GM21717 (cell line): Measurements from ENCODE around the gene NACAD.
"Not testable (repeated sequence)": the region's sequence is repeated elsewhere in the genome, so short reads cannot be mapped to it uniquely, and the experiment has no call there.

Source experiments
- ATAC-seq: cut with Tn5 transposase; IDR thresholded peaks from one replicate; pipeline ENCODE4 v1.9.1; 2021; ENCODE audit warnings: mild to moderate bottlenecking, moderate library complexity; ENCODE audit not compliant: unreplicated experiment

NACAD gene

GRCh38 chr7:45114926-45115325 is 26.2 kb upstream of the NACAD start:
- no peak for ATAC-seq

- not testable (repeated sequence) for ATAC-seq
Observed at GRCh38 chr7:45114257-45114656, 25.5 kb upstream of the NACAD start.

- ATAC-seq: no peak
Observed at GRCh38 chr7:45112648-45113047, 23.9 kb upstream of the NACAD start.

- peak; percentile 88 for ATAC-seq
Observed at GRCh38 chr7:45111298-45112223, 22.8 kb upstream of the NACAD start, which contains the start of gene TBRG4. TBRG4 (minus strand) TSS chr7:45111697; CDS start chr7:45109237, 2,460 bp downstream.

- no peak for ATAC-seq
Observed at GRCh38 chr7:45108863-45109262, 20.1 kb upstream of the NACAD start.

- no peak for ATAC-seq
Observed at GRCh38 chr7:45107356-45107755, 18.6 kb upstream of the NACAD start.

- no peak for ATAC-seq
Observed at GRCh38 chr7:45106820-45107219, 18.1 kb upstream of the NACAD start.

GRCh38 chr7:45105588-45106188 is 16.9 kb upstream of the NACAD start:
- no peak for ATAC-seq

GRCh38 chr7:45104844-45105587 is 16.2 kb upstream of the NACAD start:
- ATAC-seq: no peak

GRCh38 chr7:45103958-45104843 is 15.4 kb upstream of the NACAD start:
- no peak for ATAC-seq

GRCh38 chr7:45102785-45103712 is 14.3 kb upstream of the NACAD start:
- ATAC-seq: no peak

- no peak for ATAC-seq
Observed at GRCh38 chr7:45101748-45102147, 13.0 kb upstream of the NACAD start.

- no peak for ATAC-seq
Observed at GRCh38 chr7:45100761-45101480, 12.2 kb upstream of the NACAD start.

- ATAC-seq: no peak
Observed at GRCh38 chr7:45099891-45100760, 11.4 kb upstream of the NACAD start.

- ATAC-seq: no peak
Observed at GRCh38 chr7:45098983-45099839, 10.4 kb upstream of the NACAD start.

GRCh38 chr7:45092931-45093235 is 4.1 kb upstream of the NACAD start:
- no peak for ATAC-seq
